UCSD-AML1 (cell line): ENCODE measurements around the gene FAM149A.

Source experiments
- DNase-seq: peaks from one replicate; lab custom pipeline; 2025; ENCODE audit not compliant: unreplicated experiment; lab: John Stamatoyannopoulos, UW

FAM149A gene

DNA sequence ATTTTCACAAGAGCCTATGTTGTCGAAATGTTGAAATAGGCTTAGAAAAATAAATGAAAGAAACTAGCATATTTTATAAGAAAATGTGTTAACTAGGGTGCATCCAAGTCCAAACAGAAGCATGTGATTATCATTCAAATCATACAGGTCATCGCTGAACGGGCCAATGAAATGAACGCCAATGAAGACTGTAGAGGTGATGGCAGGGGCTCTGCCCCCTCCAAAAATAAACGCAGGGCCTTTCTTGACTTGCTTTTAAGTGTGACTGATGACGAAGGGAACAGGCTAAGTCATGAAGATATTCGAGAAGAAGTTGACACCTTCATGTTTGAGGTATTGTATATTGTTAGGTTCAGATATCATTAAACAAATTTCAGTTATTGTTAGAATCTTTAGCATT, 96.5 kb downstream of the FAM149A start:
- DNase-seq: no peak

DNA sequence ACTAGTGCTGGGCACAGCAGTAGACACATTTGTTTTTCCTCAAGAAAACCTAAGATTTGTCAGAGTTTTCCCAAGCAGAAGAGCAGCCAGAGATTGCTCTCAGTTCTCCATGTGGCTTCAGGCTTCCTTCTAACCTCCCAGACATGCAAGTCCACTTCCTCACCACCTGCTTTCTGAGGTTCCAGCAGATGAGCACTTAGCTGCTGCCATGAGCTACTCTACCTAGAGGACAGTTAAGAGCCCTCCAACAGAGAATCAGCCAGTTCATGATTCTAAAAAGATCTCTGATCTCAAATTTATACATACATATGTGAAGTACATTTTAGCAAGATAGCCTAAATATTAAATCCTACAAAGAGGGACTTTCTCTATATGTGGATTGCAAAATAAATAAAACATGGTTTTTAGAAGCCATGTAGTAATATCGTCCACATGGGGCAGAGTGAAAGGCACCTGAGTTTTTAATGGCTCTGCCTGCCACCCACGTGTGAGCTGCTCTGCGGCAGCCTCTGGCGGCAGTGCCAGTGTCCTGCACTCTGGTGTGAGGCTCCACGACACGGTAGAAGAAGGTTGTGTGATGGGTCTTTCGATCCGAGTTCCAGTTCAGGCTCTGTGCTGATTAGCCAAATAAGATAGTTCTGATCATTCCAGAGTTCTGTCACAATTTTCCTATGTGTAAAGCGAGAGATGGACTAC, 97.2 kb downstream of the FAM149A start:
- peak; percentile 61 for DNase-seq

DNA sequence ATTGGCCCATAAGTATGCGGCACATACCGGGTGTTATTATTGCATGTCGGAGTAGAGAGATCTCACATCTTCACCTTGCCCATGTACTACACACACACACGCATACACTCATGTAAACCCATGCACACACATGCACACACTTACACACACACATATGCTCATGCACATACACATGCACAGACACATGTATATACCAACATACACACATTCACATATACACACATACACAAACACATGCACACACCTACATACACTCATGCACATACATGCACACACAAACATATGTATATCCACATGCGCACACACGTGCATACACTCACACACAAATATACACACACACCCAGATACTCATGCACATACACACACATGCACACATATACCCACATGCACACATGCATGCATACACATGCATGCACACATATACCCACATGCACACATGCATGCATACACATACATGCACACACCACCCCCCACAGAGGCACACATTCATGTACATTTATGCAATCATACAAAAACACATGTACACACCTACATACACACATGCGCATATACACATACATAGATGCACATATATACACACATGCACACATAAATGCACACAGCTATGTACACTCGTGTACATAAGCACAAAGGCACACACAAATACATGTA, 98.1 kb downstream of the FAM149A start:
- DNase-seq: no peak

DNA sequence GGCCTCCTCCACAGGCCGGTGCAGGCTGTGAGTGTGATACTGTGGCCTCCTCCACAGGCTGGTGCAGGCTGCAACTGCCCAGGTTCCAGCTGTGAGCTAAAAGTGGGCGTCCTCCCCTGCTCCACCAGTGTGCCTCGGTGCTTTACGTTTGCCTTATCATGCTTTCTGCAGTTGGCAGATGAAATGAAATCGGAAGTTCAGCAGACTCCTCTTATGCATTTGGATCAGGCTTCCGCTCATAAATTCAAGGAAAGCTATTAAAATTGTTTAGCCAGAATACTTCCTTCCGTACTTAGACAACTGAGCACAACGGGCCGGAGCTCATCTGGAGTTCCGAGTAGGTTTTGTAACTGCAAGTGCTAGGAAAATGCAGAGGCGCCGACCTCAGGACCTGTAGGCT, 98.9 kb downstream of the FAM149A start:
- DNase-seq: peak; percentile 54

DNA sequence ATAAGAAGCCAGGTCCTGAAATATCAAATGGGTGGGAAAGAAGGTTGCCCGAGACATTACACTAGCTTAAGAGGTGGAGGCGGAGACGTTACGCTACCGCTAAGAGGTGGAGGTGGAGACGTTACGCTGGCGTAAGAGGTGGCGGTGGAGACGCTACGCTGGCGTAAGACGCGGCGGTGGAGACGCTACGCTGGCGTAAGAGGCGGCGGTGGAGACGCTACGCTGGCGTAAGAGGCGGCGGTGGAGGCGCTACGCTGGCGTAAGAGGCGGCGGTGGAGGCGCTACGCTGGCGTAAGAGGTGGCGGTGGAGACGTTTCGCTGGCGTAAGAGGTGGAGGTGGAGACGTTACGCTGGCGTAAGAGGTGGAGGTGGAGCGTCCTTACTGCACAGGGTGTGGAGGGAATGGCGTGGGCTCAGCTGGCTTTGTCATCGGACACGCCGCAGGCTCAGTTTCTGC, 99.6 kb downstream of the FAM149A start:
- DNase-seq: peak; percentile 78

DNA sequence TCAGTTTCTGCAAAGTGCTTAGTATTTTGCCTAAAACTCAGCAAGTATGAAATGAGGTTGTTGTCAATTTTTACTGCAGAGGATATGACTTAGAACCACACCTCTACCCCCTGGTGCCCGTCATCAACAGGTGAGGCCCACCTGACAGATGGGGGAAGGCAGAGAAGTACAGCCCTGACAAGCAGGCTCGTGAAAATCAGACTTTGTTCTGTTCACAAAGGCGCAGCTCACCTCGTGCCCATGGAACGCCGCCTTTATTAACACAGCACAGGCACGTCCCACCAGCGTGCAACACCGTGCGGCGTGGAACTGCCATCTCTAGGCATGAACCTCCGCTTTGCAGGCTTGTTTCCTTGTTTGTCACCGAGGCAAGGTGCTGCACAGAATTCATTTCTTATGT, 100.2 kb downstream of the FAM149A start:
- no peak for DNase-seq

DNA sequence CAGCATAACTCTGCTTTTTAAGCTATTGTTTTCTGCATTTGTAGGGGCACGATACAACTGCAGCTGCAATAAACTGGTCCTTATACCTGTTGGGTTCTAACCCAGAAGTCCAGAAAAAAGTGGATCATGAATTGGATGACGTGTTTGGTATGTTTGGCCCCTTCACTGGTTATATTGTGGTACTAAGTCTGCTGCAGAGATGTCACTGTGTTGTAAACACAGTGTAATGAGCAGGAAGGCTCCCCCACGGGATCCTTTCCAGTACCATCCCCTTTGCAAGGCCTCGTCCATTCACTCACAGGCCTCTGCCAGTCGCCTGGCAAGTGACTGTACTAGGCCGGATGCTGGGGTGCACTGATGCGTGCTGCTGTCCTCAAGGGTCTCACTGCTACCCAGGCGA, 100.7 kb downstream of the FAM149A start:
- DNase-seq: no peak

DNA sequence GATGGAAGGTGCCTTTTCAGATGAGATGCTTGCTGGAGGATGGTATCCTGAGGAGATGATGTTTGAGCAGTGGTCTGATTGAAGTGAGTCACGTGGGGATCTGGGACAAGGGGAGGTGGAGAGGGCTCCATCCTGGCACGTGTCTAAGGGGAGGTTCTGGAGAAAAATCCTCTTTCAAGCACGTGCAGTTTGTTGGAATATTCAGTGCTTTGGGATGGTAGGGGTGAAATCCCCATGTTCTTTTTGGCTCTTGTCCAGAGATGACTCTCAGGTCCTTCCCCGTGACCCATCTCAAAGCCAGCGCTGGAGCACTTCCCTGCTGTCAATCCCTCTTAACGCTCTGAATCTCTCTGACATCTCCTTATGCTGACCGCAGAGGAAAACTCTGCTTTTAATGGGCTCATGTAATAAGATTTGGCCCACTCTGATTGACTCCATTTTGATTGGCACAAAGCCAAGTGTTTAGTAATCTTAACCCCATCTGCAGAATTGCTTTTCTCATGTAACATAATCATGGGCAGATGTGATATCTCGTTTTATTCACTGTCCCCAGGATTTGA, 112.0 kb downstream of the FAM149A start:
- DNase-seq: no peak

DNA sequence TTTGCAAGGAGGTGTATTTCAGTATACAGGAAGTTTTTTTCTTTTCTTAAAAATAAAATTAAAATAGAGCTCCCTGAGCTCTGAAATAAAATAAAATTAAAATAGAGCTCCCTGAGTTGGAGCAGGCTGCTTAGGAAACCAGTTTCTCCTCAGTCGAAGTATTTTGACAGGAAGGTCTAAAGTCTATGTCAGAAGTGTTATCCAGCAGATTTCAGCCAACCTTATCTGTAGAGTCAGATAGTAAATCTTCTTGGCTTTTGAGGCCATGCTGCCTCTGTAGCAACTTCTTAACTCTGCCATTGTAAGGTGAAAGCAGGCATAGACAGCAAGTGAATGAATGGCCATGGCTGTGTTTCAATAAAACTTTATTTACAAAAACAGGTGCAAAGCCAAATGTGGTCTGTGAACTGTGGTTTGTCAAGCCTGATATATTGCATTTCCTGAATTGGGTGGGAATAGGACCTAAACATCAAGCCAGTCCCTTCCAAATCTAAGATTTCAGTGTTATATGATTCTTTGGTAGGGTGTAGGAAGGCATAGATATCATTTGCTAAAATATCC, 113.3 kb downstream of the FAM149A start:
- DNase-seq: no peak

DNA sequence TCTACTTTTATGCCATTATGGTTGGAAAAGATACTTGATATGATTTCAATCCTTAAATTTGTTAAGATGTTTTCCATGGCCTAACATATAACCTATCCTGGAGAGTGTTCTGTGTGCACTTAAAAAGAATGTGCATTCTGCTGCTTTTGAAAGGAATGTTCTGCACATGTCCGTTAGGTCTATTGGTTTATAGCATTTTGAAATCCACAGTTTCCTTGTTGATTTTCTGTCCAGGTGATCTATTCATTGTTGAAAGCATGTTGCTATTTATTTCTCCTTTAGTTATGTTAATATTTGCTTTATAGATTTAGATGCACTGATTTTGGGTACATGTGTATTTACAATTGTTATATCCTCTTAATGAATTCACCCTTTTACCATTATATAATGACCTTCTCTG, 117.1 kb downstream of the FAM149A start:
- DNase-seq: no peak
